ENCODE measurements around the gene XIRP1.

Gene XIRP1

GRCh38 chr3:39168156-39168780 lies 24.1 kb downstream of the XIRP1 start:
- Mint-ChIP-seq H3K36me3 (no peaks in the 10 kb centered on the region), H3K27me3 (no peaks in the 10 kb centered on the region), H3K4me3 (no peak overlapping the region), H3K27ac (no peak overlapping the region), H3K4me1 (peaks cover 6% of the 10 kb centered on the region), H3K9me3 (no peaks in the 10 kb centered on the region)

DNA sequence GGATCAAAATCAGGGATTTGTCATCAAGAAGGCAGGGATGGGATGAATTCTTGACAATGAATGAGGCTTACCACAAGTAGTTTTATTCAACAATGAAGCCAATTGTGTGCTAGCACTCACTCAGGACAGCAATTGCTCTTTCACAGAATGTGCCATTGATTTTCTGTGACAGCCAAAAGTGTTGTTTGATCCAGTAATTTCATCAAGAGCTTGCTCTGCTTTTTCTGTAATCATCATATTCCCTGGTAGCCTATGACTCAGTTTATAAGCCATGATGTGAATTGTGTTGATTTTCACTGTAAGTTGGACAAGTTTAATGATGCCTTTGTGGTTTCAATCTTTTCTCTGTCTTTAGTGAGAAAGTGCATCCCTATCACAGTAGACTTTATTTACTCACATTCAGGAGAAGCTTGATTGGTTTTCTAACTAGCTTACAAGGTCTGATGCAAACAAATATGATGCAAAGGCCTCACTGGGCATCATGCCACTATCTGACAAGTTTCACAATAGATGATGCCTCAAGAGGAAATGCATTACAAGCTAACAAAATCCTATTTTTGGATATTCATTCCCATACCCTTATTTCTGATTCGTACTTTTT lies 25.4 kb downstream of the XIRP1 start:
- Mint-ChIP-seq H3K27ac (no peak overlapping the region), H3K9me3 (no peaks in the 10 kb centered on the region), H3K4me1 (peaks cover 6% of the 10 kb centered on the region), H3K4me3 (no peak overlapping the region), H3K27me3 (no peaks in the 10 kb centered on the region), H3K36me3 (no peaks in the 10 kb centered on the region)

- Mint-ChIP-seq H3K36me3 (no peaks in the 10 kb centered on the region), H3K4me3 (no peak overlapping the region), H3K4me1 (peaks cover 6% of the 10 kb centered on the region), H3K9me3 (no peaks in the 10 kb centered on the region), H3K27ac (no peak overlapping the region), H3K27me3 (no peaks in the 10 kb centered on the region)
Observed at GRCh38 chr3:39166134-39166710, 26.2 kb downstream of the XIRP1 start.

DNA sequence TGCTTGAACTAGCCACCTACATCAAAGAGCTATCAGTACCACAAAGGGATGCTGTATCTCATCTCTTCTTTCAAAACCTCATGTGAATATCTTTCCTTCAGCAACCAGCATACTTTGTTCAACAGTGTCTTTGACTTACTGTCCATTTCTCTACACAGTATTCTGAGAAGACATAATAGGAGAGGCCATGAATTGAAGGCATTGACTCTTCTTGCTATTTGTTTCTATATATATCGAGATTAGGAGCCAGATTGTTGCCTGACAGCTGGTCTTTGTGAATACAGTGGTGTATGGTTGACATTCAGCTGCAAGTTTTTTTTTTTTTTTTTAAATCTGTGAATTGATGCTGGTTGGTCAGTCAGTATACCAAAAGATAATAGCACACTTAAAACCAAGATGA lies 26.9 kb downstream of the XIRP1 start:
- Mint-ChIP-seq H3K36me3 (no peaks in the 10 kb centered on the region), H3K4me3 (no peak overlapping the region), H3K9me3 (no peaks in the 10 kb centered on the region), H3K4me1 (peaks cover 6% of the 10 kb centered on the region), H3K27me3 (no peaks in the 10 kb centered on the region), H3K27ac (no peak overlapping the region)

DNA sequence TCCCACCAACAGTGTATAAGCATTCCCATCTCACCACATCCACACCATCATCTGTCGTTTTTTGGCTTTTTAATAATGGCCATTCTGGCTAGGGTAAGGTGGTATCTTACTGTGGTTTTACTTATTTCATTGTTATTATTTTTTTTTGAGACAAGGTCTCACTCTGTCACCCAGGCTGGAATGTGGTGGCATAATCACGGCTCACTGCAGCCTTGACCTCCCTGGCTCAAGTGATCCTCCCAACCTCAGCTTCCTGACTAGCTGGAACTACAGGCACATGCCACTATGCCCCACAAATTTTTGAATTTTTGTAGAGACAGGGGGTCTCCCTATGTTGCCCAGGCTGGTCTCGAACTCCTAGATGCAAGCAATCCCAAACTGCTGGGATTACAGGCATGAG lies 28.0 kb downstream of the XIRP1 start:
- no peaks in the 10 kb centered on the region for H3K36me3 Mint-ChIP-seq
- H3K27me3 Mint-ChIP-seq, result no peaks in the 10 kb centered on the region
- H3K4me3 Mint-ChIP-seq, result no peak overlapping the region
- H3K27ac Mint-ChIP-seq, result no peak overlapping the region
- peaks cover 6% of the 10 kb centered on the region for H3K4me1 Mint-ChIP-seq
- H3K9me3 Mint-ChIP-seq, result no peaks in the 10 kb centered on the region

DNA sequence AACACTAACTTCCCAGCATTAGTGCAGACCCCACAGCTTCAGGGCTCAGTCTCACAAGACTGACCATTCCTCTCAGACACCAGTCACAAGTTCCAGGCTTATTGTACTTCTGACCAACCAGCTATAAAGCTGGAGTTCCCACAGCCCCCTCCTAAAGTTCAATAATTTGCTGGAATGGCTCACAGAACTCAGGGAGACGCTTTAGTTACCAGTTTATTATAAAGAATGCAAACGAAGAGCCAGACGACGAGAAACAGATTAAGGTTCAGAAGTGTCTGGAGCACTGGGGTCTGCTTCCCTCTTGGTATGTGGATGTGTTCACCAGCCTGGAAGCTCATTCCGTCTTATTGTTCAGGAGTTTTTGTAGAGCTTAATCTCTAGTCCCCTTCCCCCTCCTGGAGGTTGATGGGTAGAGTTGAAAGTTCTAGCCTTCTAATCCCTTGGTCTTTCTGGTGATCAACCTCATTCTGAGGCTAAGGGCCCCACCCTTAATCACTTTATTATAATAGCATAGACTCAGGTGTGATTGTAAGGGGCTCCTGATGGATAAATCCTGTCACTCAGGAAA lies 34.2 kb downstream of the XIRP1 start:
- Mint-ChIP-seq H3K27me3 (no peaks in the 10 kb centered on the region), H3K4me1 (peaks cover 8% of the 10 kb centered on the region), H3K4me3 (no peak overlapping the region), H3K27ac (no peak overlapping the region), H3K36me3 (no peaks in the 10 kb centered on the region), H3K9me3 (no peaks in the 10 kb centered on the region)

DNA sequence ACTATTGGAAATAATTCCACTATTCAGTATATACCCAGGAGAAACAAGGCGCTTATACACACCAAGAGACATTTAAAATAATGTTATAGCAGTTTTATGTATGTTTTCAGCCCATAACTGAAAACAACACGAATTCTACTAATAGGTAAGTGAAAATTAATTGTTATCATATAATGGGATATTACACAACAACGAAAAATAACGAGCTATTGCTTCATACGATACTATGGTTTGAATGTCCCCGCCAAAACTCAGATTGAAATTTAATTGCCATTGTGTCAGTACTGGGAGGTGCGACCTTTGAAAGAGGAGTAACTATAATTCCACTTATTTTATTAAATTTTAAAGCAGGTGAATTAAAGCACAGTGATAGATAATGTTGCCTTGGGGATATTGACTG lies 35.0 kb downstream of the XIRP1 start:
- no peaks in the 10 kb centered on the region for H3K27me3 Mint-ChIP-seq
- no peaks in the 10 kb centered on the region for H3K9me3 Mint-ChIP-seq
- no peak overlapping the region for H3K4me3 Mint-ChIP-seq
- peaks cover 2% of the 10 kb centered on the region for H3K36me3 Mint-ChIP-seq
- H3K4me1 Mint-ChIP-seq, result peaks cover 11% of the 10 kb centered on the region
- no peak overlapping the region for H3K27ac Mint-ChIP-seq

DNA sequence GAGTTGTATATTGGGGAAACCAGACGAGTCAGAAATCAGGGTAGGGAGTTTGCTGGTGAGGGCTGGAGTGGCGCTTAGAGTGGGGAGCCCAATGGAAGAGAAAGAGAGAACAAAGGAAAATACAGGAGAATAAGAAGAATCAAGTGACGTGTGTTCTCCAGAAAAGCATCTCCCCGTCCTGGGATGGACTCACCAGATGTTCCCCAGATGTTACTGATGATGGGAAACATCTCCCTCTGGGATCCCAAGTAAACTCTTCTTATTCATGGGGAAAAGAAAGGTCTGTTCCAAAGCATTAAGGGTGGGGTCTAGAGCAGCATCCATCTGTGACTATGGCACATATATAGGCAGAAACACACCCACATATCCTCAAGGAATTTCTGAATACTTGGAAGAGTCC lies 36.0 kb downstream of the XIRP1 start:
- Mint-ChIP-seq H3K36me3 (peaks cover 9% of the 10 kb centered on the region), H3K4me3 (no peak overlapping the region), H3K4me1 (peaks cover 18% of the 10 kb centered on the region), H3K27ac (peak overlapping the region; percentile 5), H3K27me3 (no peaks in the 10 kb centered on the region), H3K9me3 (no peaks in the 10 kb centered on the region)

DNA sequence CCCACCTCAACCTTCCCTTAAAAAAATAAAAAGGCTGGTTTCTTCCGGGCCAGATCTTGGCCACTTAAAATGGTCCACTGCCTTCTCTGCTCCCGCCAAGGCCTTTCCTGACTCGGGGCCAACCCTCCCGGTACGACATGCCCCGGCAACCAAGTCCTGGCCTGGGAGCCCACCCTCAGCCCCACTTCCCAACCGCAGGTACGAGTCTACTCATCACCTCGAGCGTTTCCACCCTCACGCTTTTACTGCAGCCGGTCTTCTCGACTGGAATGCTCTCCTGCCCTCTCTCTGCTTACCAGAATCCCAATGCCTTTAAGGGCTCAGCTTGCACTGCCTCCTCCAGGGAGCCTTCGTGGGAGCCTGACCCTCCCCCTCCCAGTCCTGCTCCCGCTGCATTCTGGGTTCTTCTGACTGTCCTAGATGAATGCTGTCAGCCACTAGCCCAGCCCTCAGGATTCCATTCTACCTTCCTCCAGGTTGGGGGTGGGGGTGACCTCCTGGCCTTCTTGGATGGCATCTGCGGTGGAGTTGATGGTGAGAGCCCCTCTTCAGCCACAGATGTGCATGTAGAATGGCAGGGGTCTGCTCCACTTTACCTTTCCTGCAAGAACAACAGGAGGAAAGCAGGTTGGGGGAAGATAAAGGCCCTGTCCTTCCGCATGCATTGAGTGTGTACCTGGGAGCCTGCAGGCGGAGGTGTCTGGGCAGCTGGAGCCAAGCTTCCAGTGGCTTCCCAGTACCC lies 37.9 kb downstream of the XIRP1 start:
- peak overlapping the region; percentile 94 for H3K27ac Mint-ChIP-seq
- H3K4me1 Mint-ChIP-seq, result peaks cover 37% of the 10 kb centered on the region
- H3K36me3 Mint-ChIP-seq, result peaks cover 11% of the 10 kb centered on the region
- H3K4me3 Mint-ChIP-seq, result peak overlapping the region; percentile 81
- H3K9me3 Mint-ChIP-seq, result no peaks in the 10 kb centered on the region
- H3K27me3 Mint-ChIP-seq, result no peaks in the 10 kb centered on the region

DNA sequence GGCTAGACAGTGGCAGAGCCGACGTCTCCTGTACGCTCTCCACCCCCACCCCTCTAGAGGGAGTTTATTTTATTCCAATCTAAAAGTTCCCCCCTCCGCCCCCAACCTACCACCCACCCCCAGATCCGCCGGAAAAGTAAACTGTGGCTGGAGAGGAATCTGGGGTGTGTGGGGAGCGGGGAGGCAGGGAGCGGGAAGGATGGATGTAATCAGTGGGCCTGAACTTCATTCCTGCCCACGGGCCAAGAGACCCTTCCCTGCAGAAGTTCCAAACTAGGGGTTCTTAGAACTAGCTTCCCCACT lies 38.5 kb downstream of the XIRP1 start:
- peak overlapping the region; percentile 81 for H3K4me3 Mint-ChIP-seq
- H3K27me3 Mint-ChIP-seq, result no peaks in the 10 kb centered on the region
- no peaks in the 10 kb centered on the region for H3K9me3 Mint-ChIP-seq
- H3K27ac Mint-ChIP-seq, result peak overlapping the region; percentile 94
- peaks cover 43% of the 10 kb centered on the region for H3K4me1 Mint-ChIP-seq
- peaks cover 14% of the 10 kb centered on the region for H3K36me3 Mint-ChIP-seq

- H3K27me3 Mint-ChIP-seq, result no peaks in the 10 kb centered on the region
- peak overlapping the region; percentile 98 for H3K27ac Mint-ChIP-seq
- H3K4me3 Mint-ChIP-seq, result peak overlapping the region; percentile 97
- peaks cover 29% of the 10 kb centered on the region for H3K36me3 Mint-ChIP-seq
- peaks cover 72% of the 10 kb centered on the region for H3K4me1 Mint-ChIP-seq
- no peaks in the 10 kb centered on the region for H3K9me3 Mint-ChIP-seq
Observed at GRCh38 chr3:39150803-39151631, 41.4 kb downstream of the XIRP1 start.

- no peaks in the 10 kb centered on the region for H3K27me3 Mint-ChIP-seq
- peak overlapping the region; percentile 98 for H3K27ac Mint-ChIP-seq
- H3K36me3 Mint-ChIP-seq, result peaks cover 29% of the 10 kb centered on the region
- peaks cover 76% of the 10 kb centered on the region for H3K4me1 Mint-ChIP-seq
- H3K4me3 Mint-ChIP-seq, result peak overlapping the region; percentile 97
- H3K9me3 Mint-ChIP-seq, result no peaks in the 10 kb centered on the region
Observed at GRCh38 chr3:39150148-39150802, 42.1 kb downstream of the XIRP1 start.

DNA sequence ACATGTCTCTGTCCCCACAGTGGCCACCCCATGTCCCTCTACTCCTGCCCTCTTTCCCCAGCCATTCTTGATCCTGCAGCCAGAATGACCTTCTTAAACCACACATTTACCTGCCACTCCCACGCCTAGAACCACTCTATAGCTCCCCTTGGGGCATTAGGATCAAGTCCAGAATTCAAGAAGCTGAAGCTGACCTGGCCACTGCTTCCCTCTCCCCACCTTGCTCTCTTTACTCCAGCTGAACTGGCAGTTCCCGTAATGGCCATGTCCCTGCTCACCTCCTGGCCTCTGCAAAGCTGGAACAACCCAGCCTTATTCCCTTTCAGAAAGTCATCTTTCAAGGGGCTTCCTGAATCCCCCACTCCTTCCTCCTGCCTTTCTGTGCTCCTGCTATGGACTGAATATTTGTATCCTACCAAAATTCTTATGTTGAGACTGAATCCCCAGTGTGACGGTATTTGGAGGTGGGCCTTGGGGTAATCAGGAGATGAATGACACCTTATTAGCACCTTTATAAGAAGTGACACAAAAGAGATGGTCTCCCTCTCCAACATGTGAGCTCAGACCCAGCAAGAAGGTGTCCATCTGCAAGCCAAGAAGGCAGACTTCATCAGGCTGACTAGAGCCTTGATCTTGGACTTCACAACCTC lies 42.8 kb downstream of the XIRP1 start:
- Mint-ChIP-seq H3K9me3 (no peaks in the 10 kb centered on the region), H3K36me3 (peaks cover 30% of the 10 kb centered on the region), H3K4me1 (peaks cover 75% of the 10 kb centered on the region), H3K27me3 (no peaks in the 10 kb centered on the region), H3K27ac (peak overlapping the region; percentile 98), H3K4me3 (peak overlapping the region; percentile 97)

DNA sequence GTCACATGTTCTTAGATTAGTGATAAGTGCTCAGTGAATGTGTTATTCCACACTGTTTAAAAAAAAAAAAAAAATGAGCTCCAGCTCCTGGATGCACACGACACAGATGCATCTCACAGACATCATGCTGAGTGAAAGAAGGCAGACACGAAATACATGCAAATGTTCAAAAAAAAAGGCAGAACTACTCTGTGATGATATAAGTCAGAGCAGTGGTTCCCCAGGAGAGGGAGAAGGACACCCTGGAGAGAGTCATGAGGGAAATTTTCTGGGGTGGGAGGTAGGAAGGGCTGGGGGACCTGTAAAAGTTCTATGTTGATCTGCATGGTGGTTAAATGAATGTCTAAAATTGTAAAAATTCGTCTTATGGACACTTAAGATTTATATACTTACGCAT lies 43.3 kb downstream of the XIRP1 start:
- peak overlapping the region; percentile 97 for H3K4me3 Mint-ChIP-seq
- peaks cover 75% of the 10 kb centered on the region for H3K4me1 Mint-ChIP-seq
- peak overlapping the region; percentile 98 for H3K27ac Mint-ChIP-seq
- H3K36me3 Mint-ChIP-seq, result peaks cover 33% of the 10 kb centered on the region
- no peaks in the 10 kb centered on the region for H3K27me3 Mint-ChIP-seq
- H3K9me3 Mint-ChIP-seq, result no peaks in the 10 kb centered on the region

All from activated naive CD4-positive, alpha-beta T cell treated with anti-CD3 and anti-CD28 coated beads, Interleukin-2, amount 50 U/mL, for 24 hours (primary cell).